Activated T-cell treated with anti-CD3 and anti-CD28 coated beads, Interleukin-2, amount 50 U/mL, for 1 hour (primary cell): ENCODE data around the gene SLC43A1.

Source experiments
- DNase-seq: peaks from one replicate; pipeline ENCODE4 v3.0.0-alpha.2; 2020

The SLC43A1 gene

DNA sequence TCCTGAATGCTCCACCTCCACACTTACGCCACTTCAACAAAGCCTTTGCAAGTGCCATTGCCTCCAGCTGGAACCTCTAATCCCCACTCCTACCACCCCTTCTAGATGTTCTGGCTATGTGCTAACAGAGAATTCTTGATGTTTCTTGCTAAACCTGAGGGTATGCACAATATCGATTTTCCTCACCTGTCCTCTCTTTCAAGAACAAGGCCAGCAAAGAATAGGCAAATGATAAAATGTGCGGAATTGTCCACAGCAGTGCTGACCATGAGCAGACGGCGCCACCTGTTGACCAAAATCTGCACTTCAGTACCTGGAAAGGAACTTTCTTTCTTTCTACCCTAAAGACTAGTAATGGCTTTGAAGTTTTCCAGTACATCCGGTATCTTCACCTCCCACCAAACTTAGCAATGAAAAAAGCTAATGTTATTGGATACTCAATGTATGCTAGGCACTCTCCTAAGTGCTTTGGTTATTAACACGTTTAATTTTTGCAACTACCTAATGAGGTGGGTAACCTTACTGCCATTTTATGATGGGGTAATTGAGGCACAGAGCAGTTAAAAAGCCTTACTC is 11.6 kb upstream of the SLC43A1 start:
- peak; percentile 74 for DNase-seq

DNA sequence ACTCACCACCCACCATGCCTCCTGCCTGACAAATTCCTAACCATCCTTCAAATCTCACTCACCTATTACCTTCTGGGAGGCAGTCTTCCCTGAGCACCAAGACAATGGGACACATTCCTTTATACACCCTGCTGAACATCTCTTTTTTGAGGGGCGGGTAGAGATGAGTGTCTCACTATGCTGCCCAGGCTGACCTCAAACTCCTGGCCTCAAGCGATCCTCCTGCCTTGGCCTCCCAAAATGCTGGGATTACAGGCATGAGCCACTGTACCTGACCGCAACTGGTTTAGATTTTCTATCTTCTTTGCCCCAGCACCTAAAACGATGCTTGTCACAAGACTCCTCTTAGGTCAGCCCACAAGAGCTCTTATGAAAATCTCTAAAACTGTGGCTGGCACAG is 7.9 kb upstream of the SLC43A1 start:
- DNase-seq = no peak

DNA sequence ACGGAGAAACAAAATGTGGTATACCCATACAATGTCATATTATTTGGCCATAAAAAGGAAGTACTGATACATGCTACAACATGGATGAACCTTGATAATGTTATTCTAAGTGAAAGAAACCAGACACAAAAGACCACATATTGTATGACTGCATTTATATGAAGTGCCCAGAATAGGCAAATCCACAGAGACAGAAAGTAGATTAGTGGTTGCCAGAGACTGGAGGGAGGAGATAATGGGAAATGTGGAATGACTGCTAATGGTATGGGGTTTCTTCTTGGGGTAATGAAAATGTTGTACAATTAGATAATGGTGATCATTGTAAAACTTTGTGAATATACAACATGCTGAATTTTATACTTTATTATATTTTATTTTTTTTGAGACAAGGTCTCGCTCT is 5.6 kb upstream of the SLC43A1 start:
- DNase-seq = no peak

DNA sequence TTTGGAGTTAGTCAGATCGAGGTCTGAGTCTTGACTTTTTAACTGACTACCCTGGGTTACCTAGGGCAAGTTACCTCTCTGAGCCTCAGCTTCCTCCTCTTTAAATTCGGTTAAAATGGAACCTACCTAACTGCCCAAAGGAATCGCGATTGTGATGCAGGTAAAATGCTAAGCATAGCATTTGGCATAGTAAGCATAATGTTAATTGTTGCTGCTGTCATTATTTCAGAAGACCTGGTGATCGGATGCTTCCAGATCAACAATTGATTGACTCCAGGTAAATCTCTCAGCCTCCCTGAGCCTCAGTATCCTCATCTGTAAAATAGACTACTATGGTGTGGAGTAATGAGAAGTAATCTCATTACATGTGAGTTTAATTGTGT is 550 bp upstream of the SLC43A1 start:
- DNase-seq = no peak

DNA sequence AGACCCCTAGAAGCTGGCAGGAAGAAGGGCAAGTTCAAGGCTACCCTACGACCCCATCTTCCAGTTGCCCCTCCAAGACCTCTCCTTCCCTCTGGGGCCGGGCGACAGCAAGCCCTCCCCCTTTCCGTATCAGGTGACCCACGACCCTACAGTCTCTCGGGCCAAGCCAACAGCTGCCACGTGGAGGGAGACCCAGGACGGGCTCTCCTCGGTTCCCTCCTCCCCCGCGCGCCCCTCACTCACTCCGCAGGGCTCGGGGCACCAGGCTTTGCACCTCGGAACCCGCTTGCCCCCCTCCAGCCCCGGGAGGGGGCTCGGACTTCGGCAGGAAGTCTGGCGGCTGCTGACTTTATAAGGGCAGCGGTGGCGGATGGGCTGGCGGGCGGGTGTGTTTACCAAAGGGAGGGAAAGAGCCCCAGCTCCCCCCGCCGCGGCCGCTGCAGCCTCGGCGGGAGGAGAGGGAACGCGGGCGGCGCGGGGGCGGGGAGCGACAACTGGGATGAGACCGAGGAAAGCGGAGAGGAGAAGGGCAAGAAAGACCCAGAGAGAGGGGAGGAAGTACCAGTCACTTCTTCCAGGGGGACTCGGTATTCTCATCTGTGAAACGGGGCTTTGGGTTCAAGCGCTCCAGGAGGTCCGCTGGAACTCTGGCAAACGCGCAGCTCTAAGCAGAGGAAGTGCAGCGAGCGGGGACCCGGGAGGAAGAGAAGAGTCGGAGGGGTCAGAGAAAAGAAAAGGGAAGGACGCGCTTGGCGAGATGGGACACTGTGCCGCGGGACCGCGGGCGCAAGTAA is 767 bp downstream of the SLC43A1 start:
- DNase-seq = peak; percentile 50

DNA sequence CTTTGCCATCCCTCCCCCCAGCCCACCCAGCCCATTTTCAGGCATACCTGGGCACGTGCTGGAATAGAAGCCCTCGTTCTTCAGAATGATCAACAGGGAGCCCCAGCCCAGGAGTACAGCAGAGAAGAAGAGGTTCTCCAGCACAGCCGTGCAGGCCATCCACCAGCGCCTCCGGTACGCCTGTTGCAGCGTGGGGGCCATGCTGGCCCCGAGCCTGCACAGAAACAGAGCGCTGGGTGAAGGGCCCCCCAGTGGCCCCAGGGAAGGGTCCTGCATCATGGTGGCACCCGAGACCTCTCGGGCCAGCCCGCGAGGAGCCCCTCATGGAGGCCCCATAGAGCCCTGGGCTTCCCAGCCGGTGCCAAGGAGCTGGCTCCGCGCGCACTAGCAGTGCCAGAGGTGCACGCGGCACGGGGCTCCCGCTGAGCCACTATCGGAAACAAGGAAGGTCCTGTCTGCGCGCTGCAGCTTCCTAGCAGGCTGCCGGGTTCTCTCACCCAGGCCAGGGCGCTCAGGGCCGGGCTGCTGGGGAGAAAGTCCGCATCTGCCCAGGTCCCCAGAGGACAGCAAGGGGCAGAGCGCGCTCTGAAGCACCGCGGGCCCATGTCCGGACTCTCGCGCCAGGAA is 1.5 kb downstream of the SLC43A1 start:
- DNase-seq = peak; percentile 52

DNA sequence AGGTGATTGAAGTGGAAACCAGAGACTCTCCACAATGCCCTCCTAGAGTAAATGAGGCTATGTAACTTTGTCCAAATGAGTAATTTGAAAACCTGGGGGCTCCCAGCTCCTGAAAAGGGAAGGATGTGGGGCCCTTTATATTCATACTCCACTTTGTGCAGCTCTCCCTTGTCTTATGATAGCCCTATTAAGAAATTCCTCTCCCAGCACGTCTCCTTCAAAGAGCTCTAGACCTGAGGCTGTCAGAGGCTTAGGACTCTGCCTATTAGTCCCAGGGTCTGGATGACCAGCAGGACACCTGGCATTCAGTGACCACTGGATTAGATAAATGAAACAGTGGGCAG is 2.1 kb downstream of the SLC43A1 start:
- DNase-seq = no peak

DNA sequence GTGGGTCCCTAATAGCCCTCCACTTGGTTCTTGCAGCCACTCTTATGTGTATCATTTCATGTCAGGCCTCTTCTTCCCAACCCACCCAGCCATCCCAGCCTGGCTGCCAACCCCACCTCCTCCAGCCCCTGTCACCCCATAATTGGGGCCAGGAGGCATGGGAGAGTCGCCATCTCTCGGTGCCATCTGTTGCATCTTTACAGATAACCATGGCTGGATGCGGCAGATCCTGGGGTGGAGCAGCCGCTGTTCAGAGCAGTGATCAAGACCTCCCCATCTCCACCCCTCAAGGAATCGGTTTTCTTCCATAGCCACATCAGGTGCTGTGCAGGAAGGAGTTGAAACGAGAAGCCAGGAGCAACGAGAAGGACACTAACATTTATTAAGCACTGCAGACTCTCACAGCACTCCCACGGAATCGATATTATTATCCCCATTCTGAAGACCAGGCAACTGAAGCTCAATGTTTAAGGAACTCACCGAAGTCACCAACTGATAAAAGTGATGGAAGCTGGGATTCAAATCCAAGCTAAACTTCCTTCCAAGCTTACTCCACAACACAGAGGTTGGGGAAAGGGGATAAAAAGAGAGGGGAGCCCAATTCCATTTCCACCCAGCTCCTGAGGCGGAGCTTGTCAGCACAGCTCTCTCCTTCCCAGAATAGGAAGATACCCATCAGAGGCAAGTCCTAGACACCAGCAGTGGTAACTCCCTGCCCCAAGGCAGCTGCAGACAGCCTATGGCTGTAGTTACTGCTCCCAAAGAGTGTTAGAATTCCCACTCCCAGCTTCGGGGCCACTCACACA is 2.7 kb downstream of the SLC43A1 start:
- DNase-seq = no peak

DNA sequence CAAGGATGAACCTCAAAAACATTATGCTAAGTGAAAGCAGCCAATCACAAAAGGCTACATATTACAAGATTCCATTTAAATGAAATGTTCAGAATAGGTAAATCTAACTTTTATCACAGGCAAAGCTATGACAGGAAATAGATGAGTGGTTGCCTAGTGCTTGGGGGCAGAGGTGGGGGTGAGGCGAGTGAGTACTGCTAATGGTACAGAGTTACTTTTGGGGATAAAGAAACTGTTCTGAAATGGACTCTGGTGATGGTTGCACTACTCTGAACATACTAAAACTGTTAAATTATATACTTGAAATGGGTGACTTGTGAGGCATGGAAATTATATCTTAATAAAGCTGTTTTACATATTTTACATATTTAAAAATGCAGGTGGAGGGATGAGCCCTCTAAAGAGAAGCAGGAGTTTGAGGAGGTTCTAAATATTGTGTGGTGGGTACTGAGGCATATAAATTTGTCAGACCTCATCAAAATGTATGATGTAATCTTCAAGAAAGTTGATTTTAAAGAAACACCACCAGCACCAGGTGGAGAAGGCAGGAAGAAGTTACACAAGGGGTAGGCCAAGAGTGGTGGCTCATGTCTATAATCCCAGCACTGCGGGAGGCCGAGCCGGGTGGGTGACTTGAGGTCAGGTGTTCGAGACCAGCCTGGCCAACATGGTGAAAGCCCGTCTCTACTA is 3.6 kb downstream of the SLC43A1 start:
- DNase-seq = no peak

DNA sequence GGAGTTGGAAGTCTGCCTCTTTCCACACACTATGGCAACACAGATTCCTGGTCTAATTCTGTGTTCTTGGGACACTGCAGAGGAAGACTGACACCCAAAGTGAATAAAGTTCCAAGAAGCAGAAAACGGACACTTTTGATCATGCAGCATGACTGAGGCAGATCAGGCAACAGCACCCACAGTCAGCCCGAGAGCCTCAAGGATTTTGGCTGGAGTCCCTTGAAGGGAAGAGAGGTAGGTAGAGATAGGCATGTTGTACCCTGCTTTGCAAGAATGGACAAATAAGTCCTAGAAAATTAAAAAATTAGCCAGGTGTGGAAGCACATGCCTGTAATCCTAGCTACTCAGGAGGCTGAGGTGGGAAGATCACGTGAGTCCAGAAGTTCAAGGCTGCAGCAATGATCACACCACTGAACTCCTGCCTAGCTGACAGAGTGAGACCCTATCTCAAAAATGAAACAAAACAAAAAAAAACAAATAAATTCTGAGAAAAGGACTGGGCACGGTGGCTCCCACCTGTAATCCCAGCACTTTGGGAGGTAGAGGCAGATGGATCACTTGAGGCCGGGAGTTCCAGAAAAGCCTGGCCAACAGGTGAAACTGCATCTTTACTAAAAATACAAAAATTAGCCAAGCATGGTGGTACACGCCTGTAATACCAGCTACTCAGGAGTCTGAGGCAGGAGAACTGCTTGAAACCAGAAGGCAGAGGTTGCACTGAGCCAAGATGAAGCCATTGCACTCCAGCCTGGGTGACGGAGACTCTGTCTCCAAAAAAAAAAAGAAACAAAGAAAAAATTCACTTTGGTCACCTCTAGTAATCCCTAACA is 6.9 kb downstream of the SLC43A1 start:
- DNase-seq = no peak

DNA sequence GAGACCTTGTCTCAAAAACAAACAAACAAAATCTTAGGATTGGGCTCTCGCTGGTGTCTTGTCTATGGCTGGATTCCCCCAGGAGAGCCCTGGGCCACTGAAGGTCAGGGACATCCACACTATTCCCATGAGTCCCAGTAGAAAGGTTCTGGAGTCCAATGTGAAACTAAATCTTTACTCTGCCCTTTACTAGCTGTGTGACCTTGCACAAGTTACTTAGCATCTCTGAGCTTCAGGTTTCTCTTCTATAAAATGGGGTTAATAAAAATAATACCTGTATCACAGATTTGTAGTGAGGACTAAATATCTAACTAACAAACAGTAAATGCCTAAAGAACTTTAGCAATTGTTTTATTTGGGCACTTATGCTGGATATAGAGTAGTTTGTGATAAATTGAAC is 9.0 kb downstream of the SLC43A1 start:
- no peak for DNase-seq

DNA sequence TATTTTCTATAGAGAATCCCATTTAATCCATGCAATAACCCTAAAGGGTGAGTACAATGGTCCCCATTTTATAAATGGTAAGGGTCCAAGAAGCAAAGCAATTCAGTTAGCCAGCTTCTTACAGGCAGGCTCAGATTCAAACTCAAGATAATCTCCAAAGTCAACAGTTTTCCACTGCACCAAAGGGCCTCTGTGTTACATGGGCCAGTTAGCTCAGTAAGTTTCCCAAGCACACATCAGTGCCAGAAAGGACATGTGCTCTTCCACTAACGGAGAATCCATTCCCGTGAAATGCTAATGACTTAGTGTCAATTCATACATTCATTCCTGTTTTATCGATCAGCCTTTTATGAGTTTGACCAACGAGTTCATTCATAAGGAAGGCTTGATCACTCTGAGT is 11.0 kb downstream of the SLC43A1 start:
- DNase-seq = no peak

DNA sequence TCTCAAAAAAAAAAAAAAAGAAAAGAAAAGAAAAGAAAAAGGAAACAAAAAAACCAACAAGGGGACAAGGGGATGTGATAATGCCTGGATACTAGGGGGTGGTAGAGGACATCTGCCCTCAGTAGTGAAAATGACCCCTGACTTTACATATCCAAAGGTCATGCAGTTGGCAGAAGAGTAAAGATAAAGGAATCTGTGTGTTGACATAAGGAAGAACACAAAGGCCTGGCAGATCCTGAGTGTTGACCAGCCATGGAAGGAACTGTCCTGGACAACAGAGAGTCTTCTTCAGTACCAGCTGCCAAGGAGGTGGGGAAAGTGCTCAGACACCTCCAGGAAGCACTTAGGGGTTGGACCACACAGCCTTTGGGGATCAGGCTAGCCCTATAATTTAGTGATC is 12.6 kb downstream of the SLC43A1 start:
- DNase-seq = no peak

DNA sequence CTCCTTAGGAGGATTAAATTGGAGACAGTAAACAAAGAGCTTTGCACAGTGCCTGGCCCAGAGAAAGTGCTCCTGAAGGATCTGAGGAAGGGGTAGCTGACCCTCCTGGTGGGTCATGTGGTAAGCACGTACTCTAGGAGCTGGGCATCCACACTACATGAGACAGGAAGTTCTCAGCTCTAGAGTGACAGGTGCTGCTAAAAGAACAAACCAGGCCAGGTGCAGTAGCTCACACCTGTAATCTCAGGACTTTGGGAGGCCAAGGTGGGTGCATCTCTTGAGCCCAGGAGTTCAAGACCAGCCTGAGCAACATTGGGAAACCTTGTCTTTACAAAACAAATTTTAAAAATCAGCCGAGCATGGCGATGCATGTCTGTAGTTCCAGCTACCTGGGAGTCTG is 13.1 kb downstream of the SLC43A1 start:
- DNase-seq = no peak

DNA sequence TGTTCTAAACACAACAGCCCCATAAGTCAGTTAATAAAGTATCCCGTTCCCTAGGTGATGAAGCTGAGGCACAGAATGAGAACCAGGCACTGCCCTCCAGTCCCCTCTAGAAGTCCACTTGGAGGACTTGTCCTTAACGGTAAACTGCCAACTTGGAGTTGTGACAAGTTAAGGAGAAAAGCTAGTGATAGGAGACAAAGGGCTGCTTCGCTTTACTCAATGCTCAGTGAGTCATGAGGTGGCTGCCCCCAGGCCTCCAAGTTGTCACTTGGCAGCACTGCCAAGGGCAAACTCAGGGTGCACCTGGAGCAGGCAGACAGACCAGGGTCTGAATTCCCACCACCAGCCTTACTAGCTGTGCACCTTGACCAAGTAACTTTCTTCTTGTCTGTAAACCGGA is 13.5 kb downstream of the SLC43A1 start:
- DNase-seq = no peak

DNA sequence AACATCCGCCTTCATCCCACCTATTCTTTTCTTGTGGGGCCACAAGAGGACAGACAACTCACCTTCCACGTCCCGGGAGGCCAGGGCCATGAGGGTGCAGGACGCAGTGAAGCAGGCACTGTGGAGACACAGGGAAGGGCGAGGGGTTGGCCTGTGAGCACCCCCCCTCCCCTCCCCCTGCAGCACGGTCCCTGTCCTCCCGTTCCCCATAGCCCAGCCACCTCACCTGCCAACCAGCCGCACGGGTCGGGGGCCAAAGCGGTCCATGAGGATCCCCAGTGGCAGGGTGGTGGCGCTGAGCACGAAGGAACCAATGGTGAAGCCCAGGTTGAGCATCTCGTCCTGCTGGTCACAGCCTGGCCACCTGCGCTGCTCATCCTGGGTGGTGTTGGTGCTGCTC is 14.6 kb downstream of the SLC43A1 start:
- DNase-seq = no peak

DNA sequence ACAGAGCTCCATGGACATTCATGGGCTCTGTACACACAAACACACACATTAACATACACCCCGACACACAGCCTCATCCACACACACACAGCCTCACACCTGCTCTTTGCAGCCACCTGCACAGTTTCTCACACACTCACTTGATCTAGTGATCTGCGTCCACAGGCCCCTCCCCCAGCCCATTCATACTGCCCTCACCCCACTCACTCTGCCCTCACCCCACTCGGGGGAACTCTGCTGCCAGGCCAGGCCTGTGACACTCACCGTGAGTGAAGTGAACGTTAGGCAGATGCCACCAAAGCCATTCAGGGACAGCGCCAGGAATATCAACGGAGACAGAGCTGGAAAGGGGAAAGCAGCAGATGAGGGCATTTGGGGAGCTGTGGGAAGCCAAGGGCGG is 15.0 kb downstream of the SLC43A1 start:
- DNase-seq = no peak

DNA sequence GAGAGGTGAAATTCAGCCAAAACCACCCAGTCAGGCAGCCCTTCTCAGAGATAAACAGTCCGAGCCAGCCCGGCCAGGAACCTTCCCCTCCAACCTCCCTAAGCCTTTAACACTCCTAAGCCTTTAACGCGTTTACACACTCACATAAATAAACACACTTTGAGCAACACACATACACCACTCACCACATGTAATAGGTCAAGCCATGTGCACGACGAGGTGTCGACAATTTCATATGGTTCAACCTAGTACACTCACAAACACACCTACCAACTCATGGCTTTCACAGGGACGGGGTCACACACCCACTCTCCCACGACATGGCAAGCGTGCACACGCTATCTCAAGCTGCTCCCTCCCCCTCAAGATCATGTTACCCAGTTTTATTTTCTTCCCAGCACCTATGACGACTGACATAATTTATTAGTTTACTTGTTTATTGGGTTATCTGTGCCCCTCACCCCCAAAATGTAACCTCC is 15.5 kb downstream of the SLC43A1 start:
- DNase-seq = no peak

DNA sequence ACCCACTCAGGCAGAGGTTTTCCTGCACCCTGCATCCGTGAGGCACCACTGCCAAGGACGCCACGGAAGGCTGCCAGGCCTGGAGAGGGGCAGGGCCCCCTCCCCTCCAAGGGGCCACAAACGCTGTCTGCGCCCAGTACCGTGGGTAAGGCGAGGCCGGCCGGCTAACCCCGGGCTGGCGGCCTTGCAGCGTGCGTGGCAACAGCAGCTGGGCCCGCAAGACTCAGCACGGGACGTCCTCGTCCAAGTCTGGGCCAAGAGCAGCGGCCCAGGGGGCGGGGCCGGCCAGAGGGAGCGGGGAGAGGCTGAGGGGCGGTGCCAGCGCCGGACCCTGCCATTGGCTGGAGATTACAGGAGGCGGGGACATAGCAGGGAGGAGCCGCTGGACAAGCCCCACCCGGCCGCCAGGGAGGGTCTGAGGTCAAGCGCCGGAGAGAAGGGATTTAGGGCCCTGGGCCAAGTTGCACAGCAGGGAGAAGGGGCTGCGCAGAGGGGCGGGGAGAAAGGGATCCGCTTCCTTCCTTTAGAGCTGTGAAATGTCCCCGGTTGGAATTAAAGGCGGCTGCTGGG is 16.0 kb downstream of the SLC43A1 start:
- DNase-seq = no peak

DNA sequence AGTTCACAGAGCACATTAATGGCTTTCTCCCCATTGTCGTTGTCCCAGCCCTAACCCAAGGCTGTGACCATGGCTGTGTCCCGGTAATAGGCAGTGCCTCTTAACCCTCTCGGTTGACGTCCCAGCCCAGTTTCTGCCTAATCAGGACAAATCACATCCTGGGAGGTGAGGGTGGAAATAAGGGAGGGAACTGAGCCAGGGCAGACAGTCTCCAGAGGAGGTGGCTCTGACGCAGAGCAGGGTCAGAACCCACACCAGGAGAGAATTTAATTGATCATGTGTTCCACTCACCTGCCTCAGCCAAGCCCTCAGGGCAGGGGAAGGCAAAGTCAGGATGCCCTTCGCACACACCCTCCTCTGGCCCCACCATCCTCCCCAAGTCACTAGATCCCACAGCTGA is 17.0 kb downstream of the SLC43A1 start:
- DNase-seq = no peak
